Osteoblast (primary cell): Measurements from ENCODE around the gene RHOD. TPM values are rescaled to one million over a fixed set of nuclear protein-coding genes. Genes with fewer than 3 reads are reported as not detected.
A peak's percentile ranks its signal among the peaks of the same experiment; 100 is the strongest.

Experiments
- DNase-seq: peaks from one replicate; pipeline ENCODE4 v3.0.0; 2011; ENCODE audit warnings: low spot score, mixed read lengths; ENCODE audit not compliant: insufficient read length; ENCODE audit errors: missing footprints
- H2AFZ ChIP-seq: 2 replicates; pipeline ENCODE4 v1.6.0; 2011; ENCODE audit warnings: mild to moderate bottlenecking, low read length
- H3K27ac ChIP-seq: 2 replicates; pipeline ENCODE4 v1.5.1; 2011; ENCODE audit warnings: mild to moderate bottlenecking, low read depth, low read length, moderate library complexity
- H3K27me3 ChIP-seq: 2 replicates; pipeline ENCODE4 v1.6.0; 2012; ENCODE audit warnings: mild to moderate bottlenecking, control low read depth, inconsistent platforms, low read length, moderate library complexity; ENCODE audit not compliant: insufficient read depth
- H3K36me3 ChIP-seq: 2 replicates; pipeline ENCODE4 v1.5.1; 2011; ENCODE audit warnings: mild to moderate bottlenecking, low read length, control low read depth, moderate library complexity; ENCODE audit not compliant: insufficient read depth
- H3K4me1 ChIP-seq: 2 replicates; pipeline ENCODE4 v1.5.1; 2011; ENCODE audit warnings: mild to moderate bottlenecking, low read length, control low read depth, moderate library complexity; ENCODE audit not compliant: insufficient read depth
- H3K4me2 ChIP-seq: 2 replicates; pipeline ENCODE4 v1.6.0; 2011; ENCODE audit warnings: mild to moderate bottlenecking, low read length; ENCODE audit not compliant: insufficient read depth
- H3K4me3 ChIP-seq: fragments of 200-600 bp; sonication (generic); 3 replicates; pipeline ENCODE4 v1.5.1; 2012; ENCODE audit warnings: mild to moderate bottlenecking, low read length, inconsistent platforms; ENCODE audit not compliant: insufficient read depth
- H3K79me2 ChIP-seq: 2 replicates; pipeline ENCODE4 v1.6.0; 2012; ENCODE audit warnings: mild to moderate bottlenecking, low read length, control low read depth, inconsistent platforms; ENCODE audit not compliant: insufficient read depth
- H3K9me3 ChIP-seq: 2 replicates; pipeline ENCODE4 v1.5.1; 2011; ENCODE audit warnings: low read depth, low read length, control low read depth
- H4K20me1 ChIP-seq: 2 replicates; pipeline ENCODE4 v1.6.0; 2012; ENCODE audit warnings: mild to moderate bottlenecking, low read length, control low read depth; ENCODE audit not compliant: insufficient read depth
- CTCF ChIP-seq: IDR thresholded peaks from 2 replicates; pipeline ENCODE4 v1.5.1; 2011; ENCODE audit warnings: mild to moderate bottlenecking, low read depth, low read length, moderate library complexity; ENCODE audit errors: extremely low read depth
- total RNA-seq: library from RNA; depleted of rRNA; stranded (reverse); fragments of >200 nt; gene quantifications from 2 replicates; pipeline ENCODE4 v1.2.3, GENCODE V29; 2012

Gene RHOD
- total RNA-seq, 1 donor: 27.5 TPM

GRCh38 chr11:67027943-67028542 is 28.6 kb upstream of the RHOD start:
- no peak overlapping the region for H3K4me3 ChIP-seq
- H3K27me3 ChIP-seq: no peaks in the 10 kb centered on the region
- no peaks in the 10 kb centered on the region for H3K36me3 ChIP-seq
- no peak overlapping the region for H2AFZ ChIP-seq
- no peak overlapping the region for H3K4me2 ChIP-seq
- peak; percentile 68 for DNase-seq
- no peaks in the 10 kb centered on the region for H4K20me1 ChIP-seq
- H3K4me1 ChIP-seq: peaks cover 26% of the 10 kb centered on the region
- no peaks in the 10 kb centered on the region for H3K9me3 ChIP-seq
- TF ChIP-seq CTCF: no peak
- H3K27ac ChIP-seq: no peak overlapping the region
- H3K79me2 ChIP-seq: no peaks in the 10 kb centered on the region

- Histone ChIP-seq H4K20me1 (peaks cover 5% of the 10 kb centered on the region), H3K79me2 (no peaks in the 10 kb centered on the region), H3K9me3 (no peaks in the 10 kb centered on the region), H3K4me2 (no peak overlapping the region), H3K4me3 (no peak overlapping the region), H3K27ac (no peak overlapping the region), H2AFZ (no peak overlapping the region), H3K4me1 (peaks cover 29% of the 10 kb centered on the region), H3K36me3 (no peaks in the 10 kb centered on the region), H3K27me3 (no peaks in the 10 kb centered on the region)
- peak; percentile 79 for DNase-seq
- no peak for TF ChIP-seq CTCF
Observed at GRCh38 chr11:67029146-67029545, 27.5 kb upstream of the RHOD start.

- no peaks in the 10 kb centered on the region for H3K36me3 ChIP-seq
- H2AFZ ChIP-seq: no peak overlapping the region
- no peak overlapping the region for H3K4me3 ChIP-seq
- no peak overlapping the region for H3K27ac ChIP-seq
- H3K4me2 ChIP-seq: no peak overlapping the region
- no peaks in the 10 kb centered on the region for H3K27me3 ChIP-seq
- H4K20me1 ChIP-seq: peaks cover 5% of the 10 kb centered on the region
- peak; percentile 17 for DNase-seq
- TF ChIP-seq CTCF: no peak
- peaks cover 26% of the 10 kb centered on the region for H3K4me1 ChIP-seq
- H3K79me2 ChIP-seq: no peaks in the 10 kb centered on the region
- H3K9me3 ChIP-seq: no peaks in the 10 kb centered on the region
Observed at GRCh38 chr11:67030976-67031375, 25.7 kb upstream of the RHOD start.

GRCh38 chr11:67031791-67032561 is 24.7 kb upstream of the RHOD start:
- H3K79me2 ChIP-seq: no peaks in the 10 kb centered on the region
- DNase-seq: peak; percentile 84
- H3K4me1 ChIP-seq: peaks cover 26% of the 10 kb centered on the region
- no peak overlapping the region for H3K4me3 ChIP-seq
- no peaks in the 10 kb centered on the region for H3K36me3 ChIP-seq
- no peaks in the 10 kb centered on the region for H3K9me3 ChIP-seq
- peaks cover 5% of the 10 kb centered on the region for H4K20me1 ChIP-seq
- H3K27me3 ChIP-seq: no peaks in the 10 kb centered on the region
- H3K4me2 ChIP-seq: peak overlapping the region; percentile 54
- no peak for TF ChIP-seq CTCF
- H2AFZ ChIP-seq: no peak overlapping the region
- H3K27ac ChIP-seq: peak overlapping the region; percentile 31
